GM15510 (cell line): Measurements from ENCODE around the gene NKD1.

Experiments
- POLR2A ChIP-seq: IDR thresholded peaks from 3 replicates; pipeline ENCODE4 v1.6.1; 2011; ENCODE audit warnings: borderline replicate concordance; ENCODE audit not compliant: insufficient read length; ENCODE audit errors: extremely low read depth

Gene NKD1

DNA sequence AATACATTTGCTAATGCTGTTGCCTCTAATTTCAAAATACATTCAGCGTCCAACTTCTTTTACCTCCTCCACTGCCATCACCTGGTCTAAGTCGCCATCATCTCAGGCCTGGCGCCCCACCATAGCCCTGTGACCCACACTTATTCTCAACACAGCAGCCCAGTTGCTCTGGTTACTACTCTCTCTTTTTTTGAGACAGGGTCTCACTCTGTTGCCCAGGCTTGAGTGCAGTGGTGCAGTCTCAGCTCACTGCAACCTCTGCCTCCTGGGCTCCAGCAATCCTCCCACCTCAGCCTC lies 7.5 kb upstream of the NKD1 start:
- no peak for TF ChIP-seq POLR2A

DNA sequence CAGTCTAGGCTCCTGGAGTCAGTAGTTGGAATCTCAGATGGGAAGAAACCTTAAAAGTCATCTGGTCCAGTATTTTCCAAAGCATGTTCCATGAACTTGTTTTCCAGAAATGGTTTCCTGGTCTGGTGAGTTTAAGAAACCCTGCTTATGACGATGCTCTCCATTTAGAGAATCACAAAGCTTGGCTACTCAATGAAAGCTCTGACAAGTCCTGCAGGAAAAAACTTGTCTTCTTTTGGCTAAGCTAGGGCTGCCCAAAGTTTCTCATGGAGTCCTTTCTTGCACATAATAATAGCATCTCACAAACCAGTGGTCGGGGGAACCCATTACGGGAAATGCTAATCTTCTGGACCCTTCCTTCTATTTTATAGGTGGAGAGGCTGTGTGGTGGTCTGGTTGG lies 5.5 kb upstream of the NKD1 start:
- no peak for TF ChIP-seq POLR2A

DNA sequence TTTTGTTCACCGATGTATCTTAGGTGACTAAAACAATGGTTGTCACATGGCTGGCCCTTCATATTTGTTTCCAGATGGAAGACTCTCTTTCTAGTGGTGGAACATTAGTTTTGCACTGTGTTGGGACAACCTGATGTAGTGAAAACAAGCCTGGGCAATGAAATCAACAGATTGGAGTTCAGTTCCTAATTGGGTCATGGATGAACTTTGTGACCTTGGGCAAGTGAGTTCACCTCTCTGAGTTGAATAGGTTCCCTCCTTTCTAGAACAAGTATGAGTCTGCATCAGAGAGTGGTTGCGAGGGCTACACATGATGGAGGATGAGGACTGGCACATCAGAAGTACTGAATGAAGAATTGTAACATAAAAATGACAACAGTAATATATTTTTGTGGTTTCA lies 2.1 kb upstream of the NKD1 start:
- no peak for TF ChIP-seq POLR2A

DNA sequence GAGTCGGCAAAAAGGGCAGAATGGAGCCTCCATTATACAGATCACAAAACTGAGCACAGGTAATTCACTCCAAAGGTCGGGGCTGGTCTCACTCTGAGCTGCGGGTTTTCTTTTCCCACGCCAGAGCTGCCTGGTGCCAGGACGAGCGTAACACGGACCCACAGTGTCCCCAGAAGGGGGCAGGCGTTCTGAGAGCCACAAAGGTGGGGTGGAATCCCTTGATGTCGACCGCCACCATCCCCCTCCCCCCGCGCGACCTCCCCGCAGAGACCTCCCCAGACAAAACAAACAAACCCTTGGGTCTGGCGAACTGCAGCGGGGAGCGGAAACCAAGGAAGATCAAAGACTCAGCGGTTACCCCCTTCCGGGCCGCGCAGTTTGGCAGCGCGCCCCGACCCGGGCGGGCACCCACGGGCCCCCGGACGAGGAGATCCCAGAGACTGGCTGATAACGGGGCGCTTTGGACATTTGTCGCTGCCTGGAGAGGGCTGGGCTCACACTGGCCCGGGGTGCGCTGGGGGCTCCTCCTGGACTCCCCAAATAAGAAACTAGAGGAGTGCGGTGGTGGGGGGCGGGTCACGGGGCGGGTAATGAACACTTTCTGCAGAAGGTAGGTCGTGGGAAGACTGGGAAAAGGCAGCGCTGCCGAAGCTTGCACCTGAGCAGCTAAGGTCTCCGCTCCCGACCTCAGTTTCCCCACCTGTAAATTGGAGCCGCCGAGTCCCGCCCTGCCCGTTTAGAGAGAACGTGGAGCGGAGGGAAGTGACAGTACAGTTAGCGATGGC lies 664 bp upstream of the NKD1 start:
- TF ChIP-seq POLR2A: no peak

DNA sequence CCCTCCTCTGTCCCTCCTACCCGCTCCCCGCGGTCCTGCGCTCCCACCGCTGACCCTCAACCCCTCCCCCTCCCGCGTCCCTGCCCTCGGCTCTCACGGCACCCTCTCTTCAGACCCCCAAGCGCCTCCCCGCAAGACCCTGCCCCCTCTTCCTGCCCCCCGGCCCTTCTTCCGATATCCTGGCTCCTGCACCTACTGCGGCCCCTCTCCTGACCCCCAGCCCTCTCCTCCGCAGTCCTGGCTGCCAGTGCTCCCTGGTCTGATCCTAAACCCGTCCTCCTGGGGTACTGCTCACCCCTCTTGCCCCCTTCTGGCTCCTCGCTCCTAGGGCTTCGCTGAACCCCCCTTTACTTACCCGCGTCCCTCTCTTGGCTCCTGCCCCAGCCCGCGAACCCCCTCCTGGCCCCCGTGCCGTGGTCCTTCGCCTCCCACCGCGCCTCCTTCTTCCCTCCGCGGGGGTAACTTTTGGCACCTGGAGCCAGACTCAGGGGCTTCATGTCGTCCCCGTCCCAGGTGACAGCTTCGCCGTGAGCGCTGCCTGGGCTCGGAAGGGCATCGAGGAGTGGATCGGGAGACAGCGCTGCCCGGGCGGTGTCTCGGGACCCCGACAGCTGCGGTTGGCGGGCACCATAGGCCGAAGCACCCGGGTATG lies 839 bp downstream of the NKD1 start:
- no peak for TF ChIP-seq POLR2A

DNA sequence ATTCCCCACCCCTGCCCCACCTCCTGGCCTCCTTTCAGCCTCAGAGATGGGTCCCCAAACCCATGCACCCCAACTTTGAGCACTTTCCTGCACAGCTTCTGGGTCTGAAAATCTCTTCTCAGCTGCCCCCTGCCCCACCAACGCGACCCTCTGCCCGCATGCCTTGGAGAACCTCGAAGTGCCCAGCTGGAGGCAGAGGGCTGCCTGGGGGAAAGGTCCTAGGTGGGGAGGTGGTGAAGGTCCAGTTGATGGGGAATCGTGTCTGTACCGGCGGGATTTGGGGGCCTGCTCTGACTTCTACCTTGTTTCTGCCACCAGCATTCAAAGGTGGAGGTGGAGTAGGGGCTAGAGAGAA lies 1.3 kb downstream of the NKD1 start:
- no peak for TF ChIP-seq POLR2A

DNA sequence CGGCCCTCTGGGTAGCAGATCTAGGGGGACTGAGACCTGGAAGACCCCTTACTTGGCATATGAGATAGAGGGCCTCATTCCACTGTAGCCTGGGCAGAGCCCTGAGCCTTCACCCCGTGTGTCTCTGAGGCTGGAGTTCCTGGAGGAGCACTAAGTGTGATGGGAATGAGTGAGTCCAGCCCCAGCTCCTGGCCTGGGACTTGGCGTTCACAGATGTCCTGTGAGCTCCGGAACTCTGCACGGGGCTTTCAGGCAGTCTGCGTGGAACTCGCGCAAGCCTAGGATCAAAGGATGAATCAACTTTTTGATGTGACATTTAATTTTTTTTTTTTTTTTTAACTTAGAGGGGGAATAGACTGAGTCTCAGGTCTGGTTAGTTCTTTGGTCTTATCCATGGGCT lies 1.8 kb downstream of the NKD1 start:
- no peak for TF ChIP-seq POLR2A

DNA sequence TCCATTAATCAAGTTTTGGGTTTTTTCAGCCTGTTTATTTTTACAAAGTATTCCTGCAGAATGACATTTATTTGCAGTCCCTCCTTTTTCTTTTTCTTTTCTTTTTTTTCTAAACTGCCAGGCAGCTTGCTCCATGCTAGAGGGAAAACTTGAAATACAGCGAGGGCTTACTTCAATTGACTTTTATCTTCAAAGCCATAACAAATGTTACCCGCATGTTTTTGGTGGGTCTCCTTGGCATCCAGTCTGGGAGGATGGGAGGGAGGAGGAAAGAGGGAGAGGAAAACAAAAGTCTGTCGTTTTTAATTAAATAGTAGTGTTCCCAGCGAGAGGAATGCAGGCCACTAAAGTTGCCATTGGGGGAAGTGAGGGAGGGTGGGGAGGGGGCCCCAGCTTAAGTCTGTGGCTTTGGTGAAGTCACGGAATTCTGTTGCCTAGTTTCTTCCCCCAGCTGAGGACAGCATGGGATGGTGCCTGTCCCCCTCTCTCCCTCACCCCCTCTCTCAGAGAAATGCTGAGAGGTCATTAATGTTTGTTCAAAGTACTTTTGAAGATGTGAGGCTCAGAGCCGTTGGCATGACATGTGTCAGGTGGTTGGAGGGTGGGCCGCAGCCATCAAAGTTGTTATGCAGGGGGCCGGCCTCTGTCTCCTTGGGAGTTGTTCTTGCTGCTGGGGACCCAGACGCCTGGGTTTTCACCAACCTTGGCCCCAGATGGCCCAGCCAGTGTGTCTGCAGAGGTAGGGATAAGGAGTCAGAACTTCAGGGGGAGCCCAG lies 2.9 kb downstream of the NKD1 start:
- TF ChIP-seq POLR2A: no peak

DNA sequence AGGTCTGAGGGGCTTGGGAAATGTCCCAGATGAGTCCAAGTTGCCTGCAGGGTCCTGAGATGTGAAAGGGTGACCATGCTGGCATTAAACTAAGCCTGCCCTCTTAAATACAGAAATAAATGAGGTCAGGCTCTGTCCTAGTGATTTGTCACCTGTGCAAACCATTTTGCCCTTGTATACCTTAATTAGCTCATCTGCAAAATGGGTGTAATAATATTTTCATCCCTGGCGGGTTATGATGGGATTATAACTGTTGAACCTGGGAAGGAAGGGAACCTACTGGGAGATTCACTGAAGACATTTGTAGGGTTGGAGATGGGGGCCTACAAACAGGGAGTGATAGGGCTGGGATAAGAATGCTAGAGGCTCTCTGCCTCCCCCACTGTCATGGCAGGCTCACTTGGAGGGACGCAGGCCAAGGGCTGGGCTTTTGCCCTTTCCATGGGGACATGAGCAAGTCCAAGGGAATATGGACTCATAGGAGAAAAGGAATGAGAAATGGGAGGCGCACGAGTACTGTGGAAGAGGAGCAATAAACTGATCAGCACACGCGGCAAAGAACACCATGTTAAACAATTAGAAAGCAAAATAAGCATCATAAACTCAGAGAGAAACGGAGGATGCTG lies 4.4 kb downstream of the NKD1 start:
- no peak for TF ChIP-seq POLR2A

DNA sequence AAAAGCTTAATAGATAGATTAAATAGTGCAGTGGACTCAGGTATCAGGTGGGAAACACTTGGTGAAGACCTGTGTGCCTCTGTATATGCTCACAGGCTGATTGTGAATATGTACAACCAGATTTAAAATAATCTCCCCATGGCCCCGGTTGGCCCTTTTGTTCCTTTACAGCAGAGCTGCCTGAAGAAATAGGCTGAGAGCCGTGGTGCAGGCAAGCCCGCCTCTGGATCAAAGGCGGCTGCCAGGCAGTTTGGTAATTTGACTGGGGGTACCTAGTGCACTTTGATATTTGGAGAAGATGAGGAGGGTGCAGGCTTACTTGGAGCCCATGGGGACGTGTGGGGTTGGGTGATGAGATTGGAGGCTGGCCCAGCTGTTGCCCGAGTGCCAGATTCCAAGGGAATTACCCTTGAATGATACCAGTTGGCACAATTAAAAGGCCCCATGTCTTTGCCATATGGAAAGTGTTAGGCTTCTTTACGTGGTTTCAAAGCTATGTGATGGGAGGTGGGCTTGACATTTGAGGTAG lies 5.0 kb downstream of the NKD1 start:
- no peak for TF ChIP-seq POLR2A

DNA sequence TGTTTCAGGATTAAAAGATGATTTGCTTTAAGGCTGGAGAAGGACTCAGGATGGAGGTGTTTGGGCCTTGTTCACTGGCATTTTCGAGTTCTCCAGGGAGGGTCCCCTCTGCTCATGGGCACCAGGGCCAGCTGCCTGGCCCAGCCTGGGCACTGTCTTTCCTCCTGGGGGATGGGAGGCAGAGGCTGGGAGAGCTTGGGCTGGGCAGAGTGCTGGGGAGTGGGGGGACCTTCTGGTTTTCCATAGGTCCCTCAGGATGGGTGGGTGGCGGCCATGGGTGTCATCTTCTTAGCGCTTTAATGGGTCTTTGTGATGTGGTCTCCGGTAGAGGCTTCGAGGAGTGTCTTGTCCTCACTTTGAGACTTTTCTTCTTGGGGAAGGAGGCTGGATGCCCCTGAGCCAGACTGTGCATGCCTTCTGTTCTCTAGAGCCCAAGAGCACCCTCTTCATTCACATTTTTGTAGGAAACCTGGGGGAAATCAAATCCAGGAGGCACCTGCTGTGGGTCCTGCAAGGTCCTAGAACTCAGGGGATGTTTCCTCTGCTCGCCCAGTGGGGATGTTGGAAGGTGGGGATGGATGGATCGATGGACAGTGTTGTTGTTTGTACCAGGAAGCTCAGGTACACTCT lies 5.7 kb downstream of the NKD1 start:
- TF ChIP-seq POLR2A: no peak

DNA sequence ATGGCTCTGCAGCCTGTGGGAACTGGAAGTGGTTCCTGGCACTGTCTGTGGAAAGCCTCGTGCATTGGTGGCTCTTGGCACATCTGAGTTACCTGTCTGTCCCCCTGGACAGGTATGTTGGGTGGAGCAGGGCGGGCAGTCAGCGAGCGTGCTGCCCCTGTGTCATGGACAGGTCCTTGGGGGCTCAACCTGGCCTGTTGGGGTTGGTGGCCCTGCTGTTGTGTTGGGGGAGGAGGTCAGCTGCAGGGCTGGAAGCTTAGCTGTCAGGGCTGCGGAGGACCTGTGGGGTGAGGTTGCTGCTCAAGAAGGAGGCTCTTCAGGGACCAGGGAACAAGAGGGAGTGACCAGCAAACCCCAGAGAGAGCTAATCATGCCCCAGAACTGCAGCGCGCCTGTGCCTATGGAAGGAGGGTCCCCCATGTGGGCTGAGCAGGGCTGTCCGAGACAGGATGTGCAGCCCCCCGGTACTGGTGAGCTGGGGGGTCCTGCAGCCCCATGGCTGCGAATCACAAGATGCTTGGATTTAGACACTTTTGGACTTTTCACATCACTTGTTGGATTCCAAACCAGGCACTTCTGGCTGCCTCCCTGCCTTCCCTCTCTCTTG lies 7.2 kb downstream of the NKD1 start:
- no peak for TF ChIP-seq POLR2A

DNA sequence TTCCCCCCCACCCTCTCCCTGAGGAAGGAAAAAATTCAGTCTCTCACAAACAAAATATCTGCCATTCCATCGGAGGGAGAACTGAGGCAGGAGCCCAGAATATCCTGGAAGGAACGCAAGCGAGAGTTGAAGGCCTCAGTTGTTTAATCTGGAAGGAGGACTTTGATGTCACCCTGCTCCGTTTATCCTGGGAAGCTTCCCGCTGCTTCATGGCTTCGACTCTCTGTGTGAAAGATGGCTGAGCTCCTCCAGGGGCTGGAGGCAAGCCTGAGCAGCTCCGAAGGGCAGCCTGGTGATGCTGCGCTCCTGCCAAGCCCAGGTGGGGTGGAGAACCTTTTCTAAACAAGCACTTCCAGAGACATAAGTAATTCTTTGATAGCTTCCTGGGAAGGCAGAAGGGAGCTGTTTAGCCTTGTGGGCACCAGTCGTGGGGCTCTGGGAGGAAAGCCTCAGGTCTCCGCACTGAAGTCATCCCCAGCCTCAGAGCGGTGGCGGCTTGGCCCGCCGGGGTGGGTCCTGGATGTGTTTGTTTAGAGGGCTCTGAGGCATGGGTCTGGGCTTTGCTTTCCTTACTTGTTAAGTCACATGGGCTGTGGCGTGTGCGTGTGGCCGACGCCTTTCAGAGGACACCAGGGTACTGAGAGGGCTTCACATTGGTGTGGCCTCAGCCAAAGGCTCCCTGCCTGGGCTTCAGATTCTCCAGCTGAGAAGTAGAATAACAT lies 7.9 kb downstream of the NKD1 start:
- TF ChIP-seq POLR2A: no peak

DNA sequence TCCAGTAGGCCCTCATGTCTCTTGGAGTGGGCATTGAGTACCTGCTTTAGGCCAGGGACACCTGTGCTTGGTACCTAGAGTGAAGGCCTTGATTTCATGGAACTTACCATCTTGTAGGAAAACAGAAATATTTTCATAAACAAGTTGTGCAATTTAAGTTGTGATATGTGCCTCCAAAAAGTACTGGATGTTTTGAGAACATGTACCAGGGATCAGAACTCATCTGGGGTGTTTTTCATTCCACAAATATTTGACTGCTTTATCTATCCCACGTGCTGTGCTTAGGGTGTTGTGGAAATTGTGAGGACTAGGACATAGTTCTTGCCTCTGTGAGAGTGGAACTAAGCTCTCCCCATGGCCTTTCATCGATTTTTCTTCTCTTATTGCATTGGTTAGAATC lies 8.8 kb downstream of the NKD1 start:
- no peak for TF ChIP-seq POLR2A
